Activated CD4-positive, alpha-beta T cell treated with anti-CD3 and anti-CD28 coated beads, Interleukin-2, Interleukin-6, amounts not matched to agents 100 ng/mL and 50 ng/mL, durations not matched to agents 16 hours and 8 hours (primary cell): ENCODE measurements around the gene PPDPF.

Experiments
- DNase-seq: peaks from one replicate; pipeline ENCODE4 v3.0.0-alpha.2; 2020

The PPDPF gene

DNA sequence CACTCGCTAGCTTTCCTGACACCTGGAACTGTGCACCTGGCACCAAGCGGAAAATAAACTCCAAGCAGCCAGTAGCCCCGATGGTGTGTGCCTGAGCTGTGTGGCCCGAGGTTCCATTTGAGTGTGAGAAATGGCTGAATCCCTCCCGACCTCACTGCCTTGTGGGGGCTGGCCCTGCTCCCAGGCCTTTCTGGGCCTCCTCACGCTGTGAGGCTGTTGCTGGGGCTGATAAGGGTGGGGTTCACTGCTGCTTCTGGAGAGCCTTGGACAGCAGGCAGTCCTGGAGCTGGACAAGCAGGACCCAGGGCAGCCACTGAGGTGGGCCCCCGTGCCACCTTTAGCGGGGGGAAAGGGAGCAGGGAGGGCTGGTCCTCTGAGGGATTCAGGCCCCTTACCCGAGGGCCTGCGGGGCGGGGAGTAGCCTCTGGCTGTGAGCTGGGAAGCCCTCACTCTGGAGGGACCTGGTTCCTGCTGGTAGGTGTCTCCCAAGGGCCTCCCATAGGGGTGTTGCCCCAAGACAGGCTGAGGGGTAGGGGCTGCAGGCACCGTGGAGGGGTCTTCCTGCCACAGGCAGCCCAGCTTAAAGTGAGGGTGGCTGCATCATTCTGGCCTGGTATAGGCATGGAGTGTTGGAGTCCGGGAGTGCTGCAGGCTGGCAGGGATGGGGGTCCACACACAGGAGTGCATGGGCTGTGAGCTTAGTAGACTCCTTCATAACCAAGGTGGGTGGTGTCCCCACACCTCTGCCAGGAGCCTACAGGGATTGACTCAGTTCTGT is 1.7 kb downstream of the PPDPF start:
- DNase-seq, result no peak

DNA sequence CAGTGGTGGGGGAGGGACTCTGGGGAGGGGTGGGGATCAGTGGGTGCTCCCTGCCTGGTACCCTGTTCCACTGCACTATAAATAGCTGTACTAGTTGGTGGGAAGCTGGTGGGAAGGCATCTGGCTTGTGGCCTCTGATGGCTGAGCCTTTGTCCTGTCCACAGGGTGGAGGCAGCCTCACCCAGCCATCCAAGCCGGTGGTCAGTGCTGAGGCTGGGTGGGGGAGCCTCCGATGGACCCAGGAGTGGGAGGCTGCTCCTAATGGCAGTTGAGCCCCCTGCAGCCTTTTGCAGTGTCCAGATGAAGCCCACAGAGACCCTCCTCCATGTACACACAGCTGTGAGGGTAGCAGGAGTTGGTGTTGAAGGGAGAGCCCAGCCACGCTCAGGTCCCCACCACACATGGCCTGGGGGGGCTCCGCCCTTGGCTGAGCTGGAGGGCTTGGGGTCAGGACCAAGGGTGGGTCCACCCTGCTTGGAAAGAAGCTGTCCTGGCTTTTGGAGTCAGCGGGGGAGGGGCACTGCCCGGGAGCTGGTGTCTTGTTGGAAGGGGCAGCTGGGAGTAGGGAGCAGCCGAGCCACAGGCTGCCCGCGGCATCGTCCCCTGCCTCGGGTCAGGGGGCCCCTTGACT is 2.5 kb downstream of the PPDPF start:
- no peak for DNase-seq

DNA sequence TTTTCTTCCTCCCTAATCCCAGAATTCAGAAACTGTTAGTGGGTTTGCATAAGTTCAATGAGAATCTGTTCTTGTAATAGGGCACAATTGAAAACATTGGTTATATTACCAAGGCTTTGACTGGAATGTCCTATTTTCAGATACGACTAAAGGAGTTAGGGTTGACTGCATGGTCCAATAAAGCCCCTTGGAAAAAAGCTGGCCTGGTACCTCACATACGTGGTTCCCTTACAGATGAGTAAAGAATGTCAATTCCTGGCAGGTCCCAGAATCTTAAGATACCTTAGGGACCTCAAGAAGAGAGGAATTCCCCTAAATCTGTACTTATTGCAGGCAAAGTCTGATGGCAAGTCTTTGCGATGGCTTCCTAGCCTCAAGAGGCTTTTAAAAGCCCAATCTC is 4.6 kb downstream of the PPDPF start:
- DNase-seq, result no peak

DNA sequence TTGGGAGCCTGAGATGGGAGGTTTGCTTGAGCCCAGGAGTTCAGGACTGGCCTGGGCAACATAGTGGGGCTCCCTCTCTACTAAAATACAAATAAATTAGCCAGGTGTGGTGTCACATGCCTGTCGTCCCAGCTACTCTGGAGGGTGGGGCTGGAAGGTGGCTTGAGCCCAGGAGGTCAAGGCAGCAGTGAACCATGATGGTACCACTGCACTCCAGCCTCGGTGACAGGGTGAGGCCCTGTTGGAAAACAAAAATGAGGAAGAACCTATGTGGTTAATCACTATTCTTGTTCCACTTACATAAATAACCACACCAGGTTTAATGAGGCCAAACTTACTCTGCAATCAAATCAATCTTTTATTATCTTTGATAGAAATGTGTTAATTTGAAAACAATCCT is 5.4 kb downstream of the PPDPF start:
- DNase-seq, result no peak

DNA sequence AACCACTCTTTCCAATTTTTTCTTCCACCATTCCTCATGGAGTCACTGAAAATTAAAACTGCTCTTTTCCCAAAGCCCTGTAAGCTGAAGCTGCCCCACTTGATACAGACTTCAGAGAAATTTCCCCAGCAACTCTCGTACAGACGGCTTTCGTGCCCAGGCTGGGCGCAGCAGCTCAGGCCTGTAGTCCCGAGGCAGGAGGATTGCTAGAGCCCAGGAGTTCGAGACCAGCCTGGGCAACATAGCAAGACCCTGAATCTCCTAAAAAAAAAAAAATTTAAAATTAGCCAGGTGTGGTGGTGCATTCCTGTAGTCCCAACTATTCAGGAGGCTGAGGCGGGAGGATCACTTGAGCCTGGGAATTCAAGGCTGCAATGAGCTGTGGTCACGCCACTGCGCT is 6.6 kb downstream of the PPDPF start:
- no peak for DNase-seq

DNA sequence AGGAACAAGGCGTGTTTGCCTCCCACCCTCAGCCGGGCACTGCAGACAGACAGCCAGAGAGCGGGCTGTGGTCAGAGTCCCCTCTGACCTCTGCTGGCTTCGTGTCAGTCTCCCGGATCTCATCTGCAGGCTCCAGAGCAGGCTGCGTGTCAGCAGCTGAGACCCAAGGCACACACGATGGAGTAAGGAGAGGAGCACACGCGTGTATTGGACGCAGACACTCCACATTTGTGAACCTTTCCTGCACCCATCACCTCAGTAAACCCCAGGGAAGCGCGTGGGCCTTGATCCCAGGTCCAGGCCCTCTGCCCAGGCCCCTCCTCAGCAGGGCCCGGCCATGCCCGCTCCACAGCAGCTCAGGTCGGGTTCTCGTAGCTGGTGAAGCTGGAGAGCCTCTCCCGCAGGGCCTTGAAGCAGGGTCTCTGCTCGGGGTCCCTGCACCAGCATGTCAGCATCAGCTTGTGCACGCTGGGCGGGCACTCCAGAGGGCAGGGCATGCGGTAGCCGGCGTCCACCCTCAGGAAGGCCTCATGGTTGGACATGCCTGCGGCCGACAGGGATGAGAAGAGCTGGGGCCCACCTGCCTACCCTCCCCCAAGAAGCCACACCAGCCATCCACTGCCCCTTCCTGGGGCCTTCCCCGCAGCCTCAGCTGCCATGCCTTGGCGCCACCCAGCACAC is 8.8 kb downstream of the PPDPF start:
- no peak for DNase-seq

DNA sequence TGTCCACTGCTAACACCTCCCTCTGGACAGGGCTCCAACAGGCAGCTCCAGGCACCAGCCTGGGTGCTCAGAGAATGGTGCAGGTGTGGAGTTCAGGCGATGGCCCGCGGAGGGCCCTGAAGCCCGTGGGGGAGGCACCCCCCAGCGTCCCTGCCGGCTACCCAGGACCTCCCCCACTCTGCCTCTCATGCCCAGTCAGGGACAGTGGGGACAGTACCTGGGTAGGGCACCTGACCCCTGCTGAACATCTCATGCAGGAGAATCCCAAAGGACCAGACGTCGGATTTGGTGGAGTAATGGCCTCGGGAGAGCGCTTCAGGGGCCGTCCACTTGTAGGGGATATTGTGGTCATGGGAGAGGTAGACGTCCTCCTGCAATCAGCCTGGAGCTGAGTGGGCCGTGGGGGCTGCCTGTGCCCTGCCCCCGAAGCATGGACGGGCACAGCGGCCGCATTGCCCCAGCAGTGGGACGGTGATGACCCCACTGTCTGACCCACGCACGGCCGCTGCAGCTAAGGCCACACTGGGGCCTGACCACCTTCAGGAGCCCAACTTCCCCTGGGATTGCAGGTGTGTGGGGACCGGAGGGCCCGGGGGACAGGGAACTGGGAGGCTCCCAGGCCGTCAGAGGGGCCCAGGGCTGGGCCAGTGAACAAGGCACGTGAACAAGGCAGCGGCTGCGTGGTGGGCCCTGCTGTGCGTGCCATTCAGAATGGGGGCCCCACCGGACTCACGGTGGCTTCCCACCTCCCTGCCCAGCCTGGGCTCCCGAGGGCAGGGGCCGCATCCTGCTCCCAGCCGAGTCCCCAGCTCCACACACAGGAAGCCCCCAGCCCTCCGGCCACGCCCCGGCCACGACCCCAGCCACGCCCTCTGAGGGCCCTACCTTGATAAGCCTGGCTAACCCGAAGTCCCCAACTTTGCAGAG is 9.6 kb downstream of the PPDPF start:
- no peak for DNase-seq

DNA sequence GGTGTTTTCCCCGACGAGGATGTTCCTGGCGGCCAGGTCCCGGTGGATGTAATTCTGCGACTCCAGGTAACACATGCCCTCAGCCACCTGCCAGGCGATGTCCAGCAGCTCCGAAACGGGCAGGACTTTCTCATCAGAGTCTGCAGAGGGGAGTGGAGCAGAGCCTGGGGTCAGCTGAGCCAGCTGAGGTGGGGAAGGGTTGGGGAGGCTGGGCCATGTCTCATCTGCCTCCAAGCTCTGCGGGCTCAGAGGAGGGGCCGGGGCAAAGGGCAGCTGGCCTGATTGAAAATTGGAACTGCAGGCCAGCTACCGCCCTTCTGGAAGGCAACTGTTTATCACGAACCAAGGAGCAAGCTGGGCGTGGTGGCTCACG is 10.2 kb downstream of the PPDPF start:
- no peak for DNase-seq

DNA sequence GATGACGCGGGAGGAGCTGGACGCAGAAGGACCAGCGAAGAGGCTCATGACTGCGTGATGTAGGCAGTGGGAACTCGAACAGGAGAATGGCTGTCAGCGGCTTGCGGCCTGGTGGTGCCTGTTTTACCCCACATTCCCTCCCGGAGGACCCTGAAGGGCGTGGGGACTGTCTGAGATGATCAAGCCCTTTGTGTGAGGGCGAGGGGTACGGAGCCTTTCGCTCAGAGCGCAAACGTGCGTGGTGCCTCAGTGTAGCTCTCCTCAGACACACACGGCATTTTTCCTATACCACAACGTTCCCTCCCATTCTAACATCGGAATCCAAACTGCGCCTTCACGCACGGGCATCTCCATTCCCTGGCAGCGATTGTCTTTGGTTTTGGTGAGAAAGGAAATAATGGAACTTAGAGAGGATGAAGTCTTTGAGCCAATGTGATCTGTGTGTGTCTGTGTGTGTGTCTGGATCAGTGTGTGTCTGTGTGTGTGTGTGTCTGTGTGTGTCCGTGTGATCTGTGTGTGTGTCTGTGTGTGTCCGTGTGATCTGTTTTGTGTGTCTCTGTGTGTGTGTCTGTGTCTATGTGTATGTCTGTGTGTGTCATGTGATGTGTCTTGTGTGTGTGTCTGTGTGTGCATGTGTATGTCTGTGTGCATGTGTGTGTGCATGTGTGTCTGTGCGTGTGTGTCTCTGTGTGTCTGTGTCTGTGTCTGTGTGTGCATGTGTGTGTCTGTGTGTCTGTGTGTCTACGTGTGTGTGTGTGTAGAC is 11.3 kb downstream of the PPDPF start:
- DNase-seq, result no peak

DNA sequence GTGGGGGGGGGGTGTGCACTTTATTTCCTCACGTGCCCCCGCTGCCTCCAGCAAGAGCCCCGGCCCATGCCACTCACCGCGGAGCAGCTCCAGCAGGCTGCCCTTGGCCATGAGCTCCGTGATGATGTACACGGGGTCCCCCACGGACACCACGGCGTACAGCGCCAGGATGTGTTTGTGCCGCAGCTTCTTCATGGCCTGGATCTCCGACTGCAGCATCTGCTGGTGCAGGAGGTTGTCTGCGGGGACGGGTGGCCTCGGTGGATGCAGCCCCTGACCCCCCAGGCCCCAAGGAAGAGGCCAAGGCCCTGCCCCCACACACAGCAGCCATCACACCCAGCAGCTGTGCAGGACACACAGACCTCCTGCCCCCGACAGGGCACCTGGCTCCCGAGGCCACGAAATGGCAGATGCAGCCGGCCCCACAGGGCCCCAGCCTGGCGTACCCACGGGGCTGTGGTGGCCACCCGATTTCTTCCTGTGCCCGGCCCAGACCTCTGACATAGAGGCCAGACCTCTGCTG is 11.9 kb downstream of the PPDPF start:
- DNase-seq, result no peak

DNA sequence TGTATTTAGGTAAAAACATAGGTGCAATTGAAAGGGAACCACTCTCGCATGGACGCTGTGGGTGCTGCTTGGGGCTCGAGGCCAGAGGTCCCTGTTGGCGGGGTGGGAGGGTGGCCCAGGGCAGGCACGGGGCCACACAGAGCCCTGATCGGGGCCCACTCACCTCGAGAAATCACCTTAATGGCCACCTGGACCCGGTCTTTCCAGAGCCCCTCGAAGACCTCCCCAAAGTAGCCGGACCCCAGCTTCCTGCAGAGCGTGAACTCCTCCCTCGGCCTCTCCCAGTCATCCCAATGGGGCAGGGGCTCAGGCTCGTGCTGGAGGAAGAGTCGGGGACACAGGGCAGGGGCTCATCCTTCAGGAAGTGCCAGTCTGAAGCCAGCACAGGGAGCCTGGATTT is 12.8 kb downstream of the PPDPF start:
- no peak for DNase-seq

DNA sequence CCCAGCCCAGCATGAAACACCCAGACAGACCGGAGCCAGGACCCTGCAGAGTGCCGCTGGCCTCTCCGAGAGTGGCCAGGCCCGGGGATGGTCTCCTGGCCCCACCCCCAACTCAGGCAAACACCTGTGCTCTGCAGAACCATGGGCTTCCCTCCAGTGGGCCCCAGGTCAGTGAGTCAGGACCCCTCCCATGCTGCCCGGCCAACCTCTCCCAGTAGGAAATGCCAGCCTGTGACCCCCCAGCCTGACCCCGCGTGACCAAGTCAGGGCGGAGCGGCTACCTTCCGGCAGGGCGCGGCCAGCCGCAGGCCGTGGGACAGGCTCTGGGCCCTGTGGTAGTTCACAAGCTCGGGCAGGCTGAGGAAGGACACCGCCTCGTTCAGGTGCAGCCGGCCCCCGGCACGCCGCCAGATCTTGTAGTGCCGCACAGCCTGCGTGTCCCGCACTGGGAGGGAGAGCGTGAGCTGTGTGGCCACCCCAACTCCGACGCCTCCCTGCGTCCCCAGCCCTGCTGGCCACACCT is 13.4 kb downstream of the PPDPF start:
- DNase-seq, result no peak

DNA sequence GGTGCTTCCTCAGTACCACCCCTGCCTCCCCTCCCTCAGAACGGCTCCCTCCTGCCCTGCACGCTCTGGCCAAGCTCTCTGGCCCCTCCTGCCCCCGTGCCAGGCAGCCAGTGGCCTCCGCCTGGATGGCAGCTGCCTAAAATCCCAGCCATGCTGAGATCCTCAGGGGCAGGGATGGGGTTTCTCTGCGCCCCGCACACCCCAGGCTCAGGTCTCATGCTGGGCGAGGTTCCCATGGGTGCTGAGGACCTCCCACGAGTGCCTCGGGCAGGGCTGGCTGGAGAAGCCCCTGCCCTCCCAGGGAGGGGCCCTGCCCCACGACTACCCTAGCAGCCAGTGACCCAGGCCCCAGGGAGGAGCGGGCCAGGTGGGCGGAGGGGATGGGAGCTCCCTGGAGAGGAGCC is 13.9 kb downstream of the PPDPF start:
- no peak for DNase-seq

DNA sequence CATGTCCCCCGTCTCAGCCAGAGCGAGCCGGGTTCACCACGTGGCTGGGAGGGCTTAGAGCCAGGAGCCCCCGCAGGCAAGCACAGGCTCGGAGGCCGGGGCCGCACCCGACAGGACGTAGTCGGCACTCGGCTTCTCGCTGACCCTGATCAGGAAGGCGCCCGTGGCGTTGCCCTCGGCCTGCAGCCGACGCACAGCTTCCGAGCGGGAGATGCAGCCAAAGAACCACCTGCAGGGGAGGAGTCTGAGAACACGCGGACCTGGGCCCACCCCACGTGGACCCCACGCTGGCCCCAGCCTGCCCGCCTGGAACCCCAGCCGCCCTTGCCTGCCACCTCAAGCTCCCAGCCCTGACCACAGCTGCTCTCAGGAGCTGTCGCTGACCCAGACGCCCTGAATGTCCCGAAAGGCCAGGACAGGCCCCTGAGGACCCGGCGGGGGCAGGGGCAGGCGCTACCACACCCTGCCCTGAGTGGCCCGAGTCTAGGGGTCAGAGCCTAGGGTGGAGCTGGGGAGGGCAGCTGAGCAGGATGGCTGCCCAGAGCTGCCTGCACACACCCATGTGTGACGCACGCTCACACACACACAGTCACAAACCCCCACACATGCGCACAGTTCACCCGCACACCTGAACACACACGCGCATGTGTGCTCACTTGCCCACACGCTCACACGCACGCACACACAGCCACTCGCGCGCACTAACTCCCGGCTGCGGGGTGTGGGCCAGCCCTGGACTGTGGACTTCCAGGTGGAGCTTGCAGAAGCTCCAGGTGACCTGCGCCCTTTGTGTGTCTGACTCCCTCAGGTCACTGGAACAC is 14.5 kb downstream of the PPDPF start:
- DNase-seq, result no peak

DNA sequence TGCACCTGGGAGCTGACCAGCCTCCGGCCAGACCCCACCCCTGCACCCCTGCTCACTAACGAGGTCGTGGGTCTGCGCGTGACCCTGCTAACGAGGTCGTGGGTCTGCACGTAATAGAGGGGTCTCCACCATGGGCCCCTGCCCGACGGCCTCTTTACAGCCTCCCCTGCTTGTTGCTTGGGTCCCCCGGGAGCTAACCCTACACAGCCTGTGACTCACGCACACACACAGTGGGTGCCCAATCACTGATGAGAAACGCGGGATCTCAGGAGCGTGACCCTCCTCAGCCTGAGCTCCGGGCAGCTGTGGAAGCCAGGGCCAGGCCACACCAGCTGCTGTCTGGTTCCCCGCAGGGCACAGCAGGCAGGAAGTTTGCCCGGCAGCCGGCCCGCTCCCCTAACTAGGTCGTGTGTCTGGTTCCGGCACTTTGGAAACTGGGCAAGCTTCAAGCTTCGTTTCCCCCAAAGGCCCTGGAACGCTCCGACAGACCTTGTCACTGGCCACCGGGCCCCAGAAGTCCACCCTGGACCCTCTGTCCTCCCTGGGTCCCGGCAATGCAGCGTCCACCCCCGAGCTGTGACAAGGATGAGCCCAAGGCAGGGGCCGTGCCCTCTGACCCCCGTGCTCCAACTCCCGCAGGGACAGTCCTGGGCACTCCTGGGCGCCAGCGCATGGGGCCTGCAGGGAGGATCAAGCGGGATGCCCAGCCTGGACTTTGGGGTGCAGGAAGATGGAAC is 15.8 kb downstream of the PPDPF start:
- no peak for DNase-seq

DNA sequence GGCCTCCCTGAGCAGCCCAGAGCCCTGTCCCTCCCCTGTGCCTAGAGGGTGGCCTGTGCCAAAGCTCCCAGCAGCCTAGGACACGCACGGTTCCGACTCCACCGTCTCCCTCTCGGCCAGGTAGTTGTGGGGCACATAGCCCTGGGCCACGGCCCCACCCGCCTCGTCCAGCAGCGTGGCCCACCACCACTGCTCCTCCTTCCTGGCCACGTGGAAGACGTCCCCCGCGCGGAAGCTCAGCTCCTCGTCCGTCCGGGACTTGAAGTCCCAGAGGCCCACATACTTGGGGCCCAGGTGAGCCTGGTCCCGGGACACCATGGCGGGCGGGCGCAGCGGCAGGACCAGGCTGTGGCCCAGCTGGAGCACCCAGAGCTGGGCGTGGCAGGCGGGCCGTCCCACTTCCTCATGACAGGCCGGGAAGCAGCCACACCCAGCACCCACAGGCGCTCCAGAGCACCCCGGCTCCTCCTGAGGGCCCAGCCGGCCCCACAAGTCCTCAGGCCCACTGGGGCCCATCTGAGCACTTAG is 16.5 kb downstream of the PPDPF start, which contains the start of gene PTK6:
PTK6 (minus strand) TSS at position 380 of the 528 bp plus-strand sequence; CDS start at position 318, 62 bp downstream.
- peak; percentile 56 for DNase-seq

DNA sequence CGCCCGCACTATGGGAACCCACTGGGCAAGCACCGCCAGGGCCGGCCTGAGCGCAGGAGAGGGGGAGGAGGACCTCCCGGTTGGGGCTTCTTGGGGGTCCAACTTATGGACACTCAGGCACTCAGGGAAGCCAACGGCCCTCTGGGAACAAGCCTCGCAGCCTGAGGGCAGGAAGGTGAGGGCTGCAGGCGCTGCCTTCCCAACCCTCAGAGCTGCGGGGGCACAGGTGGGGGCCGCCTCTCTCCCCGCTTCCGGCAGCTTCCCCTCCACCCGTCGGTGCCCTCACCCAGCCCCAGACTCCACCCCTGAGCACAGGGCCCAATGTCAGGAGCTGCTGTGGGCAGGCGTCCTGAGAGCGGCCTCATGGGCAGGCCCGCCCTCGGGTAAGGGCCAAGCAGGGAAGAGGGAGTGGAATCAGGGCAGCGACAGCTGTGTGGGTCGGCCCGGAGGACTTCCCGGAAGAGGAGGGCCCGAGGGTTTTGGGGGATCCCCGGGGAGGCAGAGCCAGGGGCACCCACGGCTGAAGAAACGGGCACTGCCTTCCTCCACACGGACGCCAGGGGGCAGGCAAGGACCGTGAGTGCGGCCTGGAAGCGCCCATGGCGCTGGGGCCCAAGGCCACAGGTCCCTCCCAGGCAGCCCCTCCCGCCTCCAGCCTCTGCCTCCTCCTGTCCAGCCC is 17.1 kb downstream of the PPDPF start:
- peak; percentile 98 for DNase-seq

DNA sequence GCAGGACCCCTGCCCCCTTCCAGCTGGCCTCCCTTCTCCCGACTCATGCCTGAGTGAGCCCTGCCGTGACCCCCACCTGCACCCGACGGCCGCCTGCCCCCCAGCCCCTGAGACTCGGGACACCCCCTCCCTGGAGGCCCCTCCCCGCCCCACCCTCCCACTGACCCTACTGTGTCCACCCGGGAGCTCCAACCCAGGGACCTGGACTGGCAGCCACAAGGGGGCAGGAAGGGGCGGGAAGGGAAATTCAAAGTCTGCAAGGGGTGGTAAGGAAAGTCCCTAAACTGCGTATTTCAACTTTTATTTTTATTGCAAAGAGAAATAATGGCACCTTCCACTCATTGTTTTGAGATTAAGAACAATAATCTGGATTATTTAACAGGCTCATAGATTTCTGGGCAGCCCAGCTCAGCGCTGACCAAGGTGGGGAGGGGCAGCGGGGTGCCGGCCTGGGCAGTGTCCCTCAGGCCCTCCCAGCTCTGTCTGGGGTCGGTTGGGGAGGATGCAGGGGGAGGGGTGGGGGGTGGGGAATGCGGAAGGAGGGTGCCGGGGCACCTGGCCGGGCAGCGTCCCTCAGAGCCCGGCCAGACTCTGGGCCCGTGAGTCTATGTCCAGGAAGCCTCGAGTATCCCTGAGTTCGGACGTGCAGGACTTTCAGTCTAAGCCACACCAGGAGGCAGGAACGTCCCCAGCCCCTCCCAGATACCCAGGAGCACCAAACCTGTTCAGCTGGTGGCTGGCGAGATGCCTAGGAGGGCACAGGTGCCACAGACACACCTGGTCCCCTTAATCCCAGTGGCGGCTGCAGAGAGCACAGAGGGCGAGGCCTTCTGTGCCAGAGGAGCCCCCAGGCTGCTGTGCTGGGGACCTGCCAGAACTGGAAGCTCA is 17.9 kb downstream of the PPDPF start:
- peak; percentile 32 for DNase-seq
